ENCODE data around the gene WAC. TPM values are rescaled to one million over a fixed set of nuclear protein-coding genes. Genes with fewer than 3 reads are reported as not detected.
A peak's percentile ranks its signal among the peaks of the same experiment; 100 is the strongest.
"Not testable (repeated sequence)": the region's sequence is repeated elsewhere in the genome, so short reads cannot be mapped to it uniquely, and the experiment has no call there.

WAC gene
- total RNA-seq, 2 experiments from 2014 or later: 147 to 148 TPM

DNA sequence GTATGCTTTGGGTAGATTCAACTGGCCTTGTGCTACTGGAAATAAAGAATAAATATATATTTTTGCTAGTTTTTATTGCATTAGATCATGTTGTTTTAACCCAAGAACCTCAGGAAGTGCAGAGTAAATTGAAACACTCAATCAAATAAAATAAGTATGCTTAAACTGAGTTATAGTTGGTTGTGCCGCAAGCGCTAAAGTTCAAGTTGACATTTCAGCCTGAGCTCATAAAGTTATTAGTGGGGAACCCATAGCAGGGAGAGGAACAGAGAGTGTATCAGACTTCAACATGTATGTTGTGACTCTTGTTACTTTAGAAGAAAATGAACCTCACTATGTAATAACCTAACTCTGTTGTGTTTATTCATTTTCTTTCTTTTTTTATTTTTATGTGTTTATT lies 119.2 kb downstream of the WAC start:
- Mint-ChIP-seq H3K9me3 (no peaks in the 10 kb centered on the region), H3K27ac (no peak overlapping the region), H3K4me3 (no peak overlapping the region), H3K36me3 (no peaks in the 10 kb centered on the region), H3K4me1 (no peaks in the 10 kb centered on the region), H3K27me3 (peaks cover 5% of the 10 kb centered on the region)
- POLR2A ChIA-PET: no interaction called here
- DNase-seq (no peak), ATAC-seq (ENCODE audit: low read depth) (no peak)

DNA sequence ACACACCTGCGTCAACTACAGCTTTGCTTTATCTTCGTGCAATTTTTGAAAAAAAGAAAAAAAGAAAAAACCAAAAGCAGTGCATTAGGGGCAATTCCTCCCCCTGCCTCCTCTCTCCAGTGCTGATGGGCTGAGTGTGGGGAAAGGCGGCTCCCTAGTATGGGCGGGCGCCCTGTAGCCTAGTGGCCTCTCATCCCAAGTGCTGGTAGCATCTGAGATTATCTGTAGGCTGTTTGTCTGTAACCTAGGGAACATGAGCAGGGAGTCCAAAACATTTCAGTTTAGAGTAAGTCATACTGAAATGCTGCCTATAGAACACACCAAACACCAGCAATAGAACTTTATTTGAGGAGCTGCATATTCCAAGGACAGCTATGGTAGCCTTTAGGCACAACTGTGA lies 119.8 kb downstream of the WAC start:
- ATAC-seq (ENCODE audit: low read depth): no peak
- Mint-ChIP-seq H3K9me3 (no peaks in the 10 kb centered on the region), H3K27me3 (peaks cover 3% of the 10 kb centered on the region), H3K36me3 (no peaks in the 10 kb centered on the region), H3K4me3 (no peak overlapping the region), H3K4me1 (no peaks in the 10 kb centered on the region), H3K27ac (no peak overlapping the region)
- no peak for DNase-seq
- POLR2A ChIA-PET: no interaction called here

DNA sequence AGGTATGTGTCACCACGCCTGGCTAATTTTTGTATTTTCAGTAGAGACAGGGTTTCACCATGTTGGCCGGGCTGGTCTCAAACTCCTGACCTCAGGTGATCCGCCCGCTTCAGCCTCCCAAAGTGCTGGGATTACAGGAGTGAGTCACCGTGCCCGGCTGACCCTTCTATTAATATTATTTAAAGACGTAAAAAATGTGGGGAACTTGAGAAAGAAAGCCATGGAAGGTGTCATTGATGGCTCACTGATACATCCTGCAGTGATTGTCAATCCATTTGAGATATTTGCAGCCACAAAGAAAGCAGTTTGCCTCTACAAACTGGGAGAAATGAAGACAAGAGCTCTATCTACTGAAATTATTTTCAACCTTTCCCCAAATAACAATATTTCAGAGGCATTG lies 125.9 kb downstream of the WAC start:
- H3K27me3 Mint-ChIP-seq: not testable (repeated sequence)

DNA sequence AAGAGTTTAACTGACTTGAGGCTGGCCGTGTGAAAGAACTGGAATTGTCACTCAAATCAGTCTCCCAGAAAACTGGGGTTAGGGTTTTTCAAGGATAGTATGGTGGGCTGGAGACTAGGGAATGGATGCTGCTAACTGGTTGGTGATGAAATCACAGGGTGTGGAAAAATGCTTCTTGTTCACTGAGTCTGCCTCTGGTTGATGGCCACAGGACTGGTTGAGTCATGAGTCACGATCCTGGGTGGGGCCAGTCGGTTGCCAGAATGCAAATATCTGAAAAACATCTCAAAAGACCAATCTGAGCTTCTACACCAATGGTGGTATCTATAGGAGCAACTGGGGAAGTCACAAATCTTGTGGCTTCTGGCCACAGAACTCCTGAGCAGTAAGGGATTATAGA lies 128.1 kb downstream of the WAC start:
- POLR2A ChIA-PET: no interaction called here
- peaks cover 12% of the 10 kb centered on the region for H3K27me3 Mint-ChIP-seq
- DNase-seq (no peak), ATAC-seq (ENCODE audit: low read depth) (no peak)
- H3K4me3 Mint-ChIP-seq: no peak overlapping the region
- no peak overlapping the region for H3K27ac Mint-ChIP-seq
- no peaks in the 10 kb centered on the region for H3K4me1 Mint-ChIP-seq
- no peaks in the 10 kb centered on the region for H3K9me3 Mint-ChIP-seq
- H3K36me3 Mint-ChIP-seq: no peaks in the 10 kb centered on the region

More for the DNA sequence above, 125.9 kb downstream of the WAC start:
- H3K4me3 Mint-ChIP-seq; H3K27ac Mint-ChIP-seq; POLR2A ChIA-PET; H3K9me3 Mint-ChIP-seq; ATAC-seq (ENCODE audit: low read depth); H3K4me1 Mint-ChIP-seq; DNase-seq; H3K36me3 Mint-ChIP-seq: not testable (repeated sequence)

DNA sequence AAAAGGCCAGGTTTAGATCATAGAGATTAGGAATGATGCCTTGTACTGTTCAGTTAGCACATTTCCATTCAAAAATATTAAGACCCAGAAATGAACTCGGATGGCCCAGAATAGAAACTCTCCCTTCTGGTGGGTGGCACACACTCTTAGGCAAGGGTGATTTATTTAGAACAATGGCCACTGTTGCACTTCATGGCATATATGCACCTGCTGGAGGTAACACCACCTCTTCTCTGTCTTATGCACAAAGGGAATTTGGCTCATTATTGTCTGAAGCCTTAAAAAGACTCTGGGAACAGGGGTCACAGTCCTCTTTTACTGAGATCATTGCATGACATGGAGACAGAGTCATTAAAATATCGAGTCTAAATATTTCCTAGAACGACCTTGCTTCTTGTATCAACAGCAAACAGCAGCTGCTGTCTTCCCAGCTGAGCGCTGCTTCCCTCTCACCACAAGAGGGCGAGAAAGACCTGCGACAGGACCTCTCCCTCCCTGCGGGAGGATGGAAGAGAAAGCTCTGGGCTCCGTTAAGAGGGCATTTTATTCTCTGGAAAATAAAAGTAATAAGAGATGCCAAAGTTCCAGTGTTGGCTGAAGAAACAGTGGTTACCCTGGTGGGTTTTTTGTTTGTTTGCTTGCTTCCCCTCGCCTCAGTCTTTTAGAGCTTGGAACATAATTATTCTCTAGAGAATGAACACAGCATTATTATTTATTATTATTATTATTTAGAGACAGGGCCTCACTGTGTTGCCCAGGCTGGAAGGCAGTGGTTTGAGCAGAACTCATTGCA lies 130.9 kb downstream of the WAC start:
- no peaks in the 10 kb centered on the region for H3K36me3 Mint-ChIP-seq
- H3K4me3 Mint-ChIP-seq: no peak overlapping the region
- POLR2A ChIA-PET: no interaction called here
- H3K27me3 Mint-ChIP-seq: peaks cover 37% of the 10 kb centered on the region
- H3K9me3 Mint-ChIP-seq: no peaks in the 10 kb centered on the region
- ATAC-seq (ENCODE audit: low read depth) (peak; percentile 65), DNase-seq (peak; percentile 57)
- H3K4me1 Mint-ChIP-seq: peaks cover 4% of the 10 kb centered on the region
- H3K27ac Mint-ChIP-seq: no peak overlapping the region

DNA sequence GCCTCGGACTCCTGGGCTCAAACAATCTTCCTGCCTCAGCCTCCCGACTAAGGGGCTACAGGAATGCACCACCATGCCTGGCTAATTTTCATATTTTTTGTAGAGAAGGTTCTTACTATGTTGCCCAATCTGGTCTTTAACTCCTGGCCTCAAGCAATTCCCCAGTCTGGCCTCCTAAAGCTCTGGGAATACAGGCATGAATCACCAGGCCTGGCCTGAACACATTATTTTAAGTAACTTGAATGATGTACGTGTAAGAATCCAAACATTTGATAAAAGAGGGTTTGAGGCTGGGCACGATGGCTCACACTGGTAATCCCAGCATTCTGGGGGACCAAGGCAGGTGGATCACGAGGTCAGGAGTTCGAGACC lies 131.4 kb downstream of the WAC start:
- H3K36me3 Mint-ChIP-seq: no peaks in the 10 kb centered on the region
- H3K27ac Mint-ChIP-seq: no peak overlapping the region
- H3K4me3 Mint-ChIP-seq: no peak overlapping the region
- H3K27me3 Mint-ChIP-seq: peaks cover 43% of the 10 kb centered on the region
- ATAC-seq (ENCODE audit: low read depth) (no peak), DNase-seq (no peak)
- H3K9me3 Mint-ChIP-seq: no peaks in the 10 kb centered on the region
- POLR2A ChIA-PET: no interaction called here
- peaks cover 6% of the 10 kb centered on the region for H3K4me1 Mint-ChIP-seq

DNA sequence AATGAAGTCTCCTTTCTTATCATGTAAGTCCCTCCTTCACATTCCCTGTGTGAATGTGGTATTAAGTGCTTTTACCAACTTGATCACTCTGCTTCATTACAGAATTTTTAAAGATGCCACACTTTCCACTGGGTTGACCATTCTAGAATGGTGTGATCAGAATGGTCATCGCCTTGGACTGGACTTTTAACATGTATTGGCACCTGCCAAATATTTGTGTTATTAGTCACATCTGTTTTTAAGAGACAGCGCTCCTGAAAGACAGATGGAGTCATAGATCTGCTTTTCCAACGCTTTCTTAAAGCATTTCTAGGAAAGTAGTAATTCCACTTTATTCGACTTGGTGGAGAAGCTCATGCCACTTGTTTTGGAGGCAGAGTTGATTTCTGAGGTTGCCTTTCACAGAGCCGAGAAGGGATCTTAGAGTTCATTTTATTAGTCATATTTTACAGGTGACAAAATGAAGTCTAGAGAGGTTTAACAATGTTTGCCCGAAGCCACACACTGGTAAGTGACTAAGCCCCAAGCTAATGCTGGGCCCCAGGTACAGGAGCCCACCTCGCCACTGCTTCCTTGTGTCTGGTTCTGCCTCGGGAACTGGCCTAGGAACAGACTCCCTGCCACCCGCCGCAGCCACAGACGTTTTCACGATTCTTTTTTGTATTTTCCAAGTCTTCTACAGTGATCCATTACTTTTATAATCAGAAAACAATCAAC lies 134.0 kb downstream of the WAC start:
- Mint-ChIP-seq H3K27me3 (peaks cover 61% of the 10 kb centered on the region), H3K4me1 (peaks cover 6% of the 10 kb centered on the region), H3K9me3 (no peaks in the 10 kb centered on the region), H3K36me3 (no peaks in the 10 kb centered on the region), H3K4me3 (no peak overlapping the region), H3K27ac (no peak overlapping the region)
- no peak for DNase-seq
- ATAC-seq (ENCODE audit: low read depth): no peak
- POLR2A ChIA-PET: no interaction called here

DNA sequence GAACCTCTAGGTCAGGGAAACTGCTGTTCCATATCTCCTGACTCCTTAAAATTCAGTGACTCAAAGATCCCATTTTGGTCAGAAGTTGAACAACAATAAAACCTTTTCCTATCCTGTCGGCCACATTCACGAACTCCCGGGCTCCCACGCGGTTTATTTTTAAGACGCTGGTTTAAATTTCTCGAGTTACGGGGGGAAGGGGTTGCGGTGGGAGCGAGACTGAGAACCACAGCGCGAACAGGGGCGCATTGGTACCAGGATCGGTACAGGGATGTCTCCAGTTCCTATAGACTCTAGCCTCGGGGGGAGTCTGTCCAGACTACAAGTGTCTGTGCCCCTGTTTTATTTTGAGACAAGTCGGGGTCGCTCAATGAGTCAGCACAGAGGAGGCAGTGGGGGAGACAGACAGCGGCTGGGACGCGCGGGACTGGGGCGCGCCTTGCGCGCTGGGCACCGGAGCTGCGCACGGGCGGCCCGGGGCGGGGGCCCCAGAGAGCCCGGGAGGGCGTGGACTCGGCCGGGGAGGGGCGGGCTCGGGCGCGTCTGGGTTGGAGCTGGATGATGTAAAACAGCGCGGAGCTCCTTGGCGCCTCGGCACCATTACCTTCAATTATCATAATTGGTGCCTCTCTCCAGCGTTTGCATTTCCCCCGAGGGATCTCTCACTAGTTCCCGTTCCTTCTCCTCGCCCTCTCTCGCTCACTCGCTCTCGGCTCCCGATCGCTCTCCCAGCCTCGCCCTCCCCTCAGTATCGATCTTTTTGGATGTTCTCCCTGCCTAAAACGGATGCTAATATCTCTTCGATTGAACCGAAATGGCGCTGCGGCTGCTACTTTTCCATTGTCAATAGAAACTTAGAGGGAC lies 135.7 kb downstream of the WAC start:
- peak overlapping the region; percentile 78 for H3K4me3 Mint-ChIP-seq
- peaks cover 72% of the 10 kb centered on the region for H3K27me3 Mint-ChIP-seq
- peak; percentile 58 for DNase-seq
- H3K36me3 Mint-ChIP-seq: no peaks in the 10 kb centered on the region
- POLR2A ChIA-PET: no interaction called here
- H3K4me1 Mint-ChIP-seq: peaks cover 6% of the 10 kb centered on the region
- H3K27ac Mint-ChIP-seq: no peak overlapping the region
- peak; percentile 95 for ATAC-seq (ENCODE audit: low read depth)
- H3K9me3 Mint-ChIP-seq: no peaks in the 10 kb centered on the region

DNA sequence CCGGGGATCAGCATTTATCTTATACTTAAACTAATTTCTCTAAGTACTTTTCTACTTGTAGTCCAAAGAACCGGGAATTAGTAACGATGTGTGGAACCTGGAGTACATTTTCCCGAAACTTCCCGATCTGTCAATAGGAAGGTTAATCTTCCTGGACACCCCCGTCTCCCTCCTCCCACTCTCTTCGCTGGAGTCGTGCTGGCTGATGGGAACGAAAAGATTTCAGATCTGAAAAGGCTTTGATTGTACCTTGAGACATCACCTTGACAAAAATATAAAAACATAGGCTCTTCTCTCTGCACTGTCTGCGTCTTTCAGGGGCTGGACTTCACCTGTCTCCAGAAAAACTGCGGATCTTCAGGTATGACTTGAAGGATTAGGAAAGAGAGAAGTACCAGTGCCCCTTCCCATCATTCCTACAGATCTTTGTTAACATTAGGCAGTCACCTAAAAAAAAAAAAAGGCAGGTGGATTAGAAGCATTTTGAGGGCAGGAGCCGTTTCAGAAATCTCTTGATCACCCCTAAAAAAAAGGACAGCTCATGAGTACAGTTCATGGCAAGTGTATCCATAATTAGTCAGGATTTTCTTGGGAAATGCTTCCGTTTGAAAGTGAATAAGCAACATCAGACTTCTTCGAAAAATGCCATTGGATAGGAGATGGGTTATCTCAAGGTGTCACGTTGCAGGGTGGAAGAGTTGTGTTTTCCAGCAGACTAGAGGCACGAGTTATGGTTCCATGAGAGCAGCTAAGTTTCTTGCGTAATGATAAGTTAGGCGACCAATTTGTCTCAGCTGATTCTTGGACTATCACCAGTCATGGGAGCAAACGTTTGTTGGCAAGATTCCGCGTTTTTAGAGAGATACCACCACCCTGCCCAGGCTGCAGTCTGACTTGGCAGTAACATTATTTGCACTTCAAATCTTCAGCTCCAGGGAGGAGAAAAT lies 136.6 kb downstream of the WAC start:
- peak overlapping the region; percentile 78 for H3K4me3 Mint-ChIP-seq
- POLR2A ChIA-PET: no interaction called here
- peaks cover 6% of the 10 kb centered on the region for H3K4me1 Mint-ChIP-seq
- H3K27me3 Mint-ChIP-seq: peaks cover 78% of the 10 kb centered on the region
- H3K27ac Mint-ChIP-seq: no peak overlapping the region
- DNase-seq: no peak
- no peaks in the 10 kb centered on the region for H3K9me3 Mint-ChIP-seq
- H3K36me3 Mint-ChIP-seq: no peaks in the 10 kb centered on the region
- ATAC-seq (ENCODE audit: low read depth): no peak

Other genes starting within 250 kb of the WAC start
- 10 to 100 TPM; 23.4 to 24.2 TPM for gene MPP7, start 230.1 kb upstream of the WAC start, total RNA-seq
- under 1 TPM; 0.30 to 0.31 TPM for gene BAMBI, start 144.4 kb downstream of the WAC start, total RNA-seq

Data from activated naive CD8-positive, alpha-beta T cell treated with anti-CD3 and anti-CD28 coated beads, Interleukin-2, amount 10 ng/mL, durations not matched to agents 7 days and 5 days (primary cell).